Raji (cell line): ENCODE data around the gene MAMLD1.

Experiments
- POLR2A ChIP-seq: IDR thresholded peaks from 2 replicates; pipeline ENCODE4 v1.6.1; 2011; ENCODE audit warnings: low read depth, low read length, control low read depth; ENCODE audit not compliant: insufficient read depth

The MAMLD1 gene, protein sequence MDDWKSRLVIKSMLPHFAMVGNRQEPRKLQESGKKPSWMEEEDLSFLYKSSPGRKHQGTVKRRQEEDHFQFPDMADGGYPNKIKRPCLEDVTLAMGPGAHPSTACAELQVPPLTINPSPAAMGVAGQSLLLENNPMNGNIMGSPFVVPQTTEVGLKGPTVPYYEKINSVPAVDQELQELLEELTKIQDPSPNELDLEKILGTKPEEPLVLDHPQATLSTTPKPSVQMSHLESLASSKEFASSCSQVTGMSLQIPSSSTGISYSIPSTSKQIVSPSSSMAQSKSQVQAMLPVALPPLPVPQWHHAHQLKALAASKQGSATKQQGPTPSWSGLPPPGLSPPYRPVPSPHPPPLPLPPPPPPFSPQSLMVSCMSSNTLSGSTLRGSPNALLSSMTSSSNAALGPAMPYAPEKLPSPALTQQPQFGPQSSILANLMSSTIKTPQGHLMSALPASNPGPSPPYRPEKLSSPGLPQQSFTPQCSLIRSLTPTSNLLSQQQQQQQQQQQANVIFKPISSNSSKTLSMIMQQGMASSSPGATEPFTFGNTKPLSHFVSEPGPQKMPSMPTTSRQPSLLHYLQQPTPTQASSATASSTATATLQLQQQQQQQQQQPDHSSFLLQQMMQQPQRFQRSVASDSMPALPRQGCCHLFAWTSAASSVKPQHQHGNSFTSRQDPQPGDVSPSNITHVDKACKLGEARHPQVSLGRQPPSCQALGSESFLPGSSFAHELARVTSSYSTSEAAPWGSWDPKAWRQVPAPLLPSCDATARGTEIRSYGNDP

DNA sequence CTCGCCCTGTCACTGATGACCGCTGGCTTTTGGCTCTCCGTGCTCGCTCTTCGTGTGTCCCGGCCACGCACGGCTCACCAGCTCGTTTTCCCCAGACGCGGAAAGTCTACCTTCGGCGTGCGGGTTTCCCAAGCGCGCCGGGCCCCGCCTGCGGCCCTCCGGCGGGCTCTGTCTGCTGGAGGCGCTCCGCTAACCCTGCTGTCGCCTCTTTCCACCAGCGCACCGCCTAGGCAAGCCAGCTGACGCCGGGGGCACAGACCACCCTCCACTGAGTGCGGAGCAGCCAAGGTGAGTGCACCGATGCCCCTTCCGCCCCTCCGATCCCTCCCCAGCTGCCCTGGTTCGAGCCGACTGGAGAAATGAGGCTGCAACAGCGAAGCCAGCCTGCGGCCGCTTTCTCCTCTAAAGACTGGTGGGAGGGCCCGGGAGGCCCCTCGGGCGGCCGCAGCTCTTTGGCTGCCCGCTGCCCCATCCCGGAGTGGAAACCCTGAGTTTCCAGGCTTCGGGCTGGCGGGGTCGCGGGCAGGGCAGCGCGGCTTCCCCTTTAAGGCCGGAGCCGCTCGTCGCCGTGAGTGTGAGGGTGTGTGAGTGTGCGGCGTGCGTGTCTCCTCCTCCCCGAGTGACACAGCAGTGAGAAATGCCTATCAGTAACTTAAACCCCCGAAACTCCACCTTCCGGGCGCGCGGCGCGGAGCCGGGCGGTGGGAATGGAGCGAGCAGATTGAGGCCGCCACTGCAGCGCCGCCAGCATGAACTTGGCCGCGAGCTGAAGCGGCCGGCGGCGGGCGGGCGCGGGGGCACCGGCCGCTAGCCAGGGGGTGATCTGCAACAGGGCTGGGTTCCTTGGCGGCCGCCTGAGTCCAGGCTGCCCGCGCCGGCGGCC is at the start of gene MAMLD1:
Gene MAMLD1, plus strand, starts transcription at position 719 of the 883 bp plus-strand sequence. CDS start 82,200 bp downstream, outside the sequence.
- TF ChIP-seq POLR2A = no peak

DNA sequence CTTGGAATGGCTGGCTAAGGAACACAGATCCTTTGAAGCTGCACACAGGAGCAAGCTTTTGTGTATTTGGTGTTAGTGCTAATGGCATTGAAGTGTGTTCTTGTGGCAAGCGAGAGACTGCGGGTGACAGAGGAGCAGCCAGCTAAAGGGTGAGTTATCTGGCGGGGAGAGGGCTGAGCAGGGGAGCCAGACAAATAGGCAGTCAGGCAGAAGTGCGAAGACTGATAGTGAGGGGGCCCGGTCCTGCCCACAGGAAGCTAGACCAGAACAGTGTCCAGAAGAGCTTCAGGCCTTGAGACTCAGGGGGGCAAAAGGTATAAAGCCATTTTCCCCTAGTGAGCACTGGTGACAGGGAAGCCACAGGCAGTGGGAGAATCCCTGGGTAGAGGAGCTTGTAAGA is 49.6 kb upstream of the MAMLD1 start:
- no peak for TF ChIP-seq POLR2A

DNA sequence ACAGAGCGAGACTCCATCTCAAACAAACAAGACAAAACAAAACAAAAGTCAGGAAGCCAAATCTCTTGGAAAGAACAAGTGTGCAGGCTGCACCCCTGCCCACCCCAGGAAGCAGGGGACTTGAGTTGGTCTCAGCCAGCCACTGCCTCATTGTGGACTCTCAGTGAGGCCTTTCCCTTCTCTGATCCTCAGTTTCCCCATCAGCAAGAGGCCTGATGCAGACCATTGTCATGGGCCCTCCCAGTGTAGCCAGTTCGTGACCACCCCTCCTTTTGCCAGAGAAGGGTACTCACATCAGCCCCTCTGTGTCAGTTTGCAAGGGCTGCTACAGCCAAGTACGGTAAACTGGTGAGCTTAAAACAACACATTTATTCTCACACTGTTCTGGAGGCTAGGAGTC is 48.9 kb upstream of the MAMLD1 start:
- TF ChIP-seq POLR2A = no peak

DNA sequence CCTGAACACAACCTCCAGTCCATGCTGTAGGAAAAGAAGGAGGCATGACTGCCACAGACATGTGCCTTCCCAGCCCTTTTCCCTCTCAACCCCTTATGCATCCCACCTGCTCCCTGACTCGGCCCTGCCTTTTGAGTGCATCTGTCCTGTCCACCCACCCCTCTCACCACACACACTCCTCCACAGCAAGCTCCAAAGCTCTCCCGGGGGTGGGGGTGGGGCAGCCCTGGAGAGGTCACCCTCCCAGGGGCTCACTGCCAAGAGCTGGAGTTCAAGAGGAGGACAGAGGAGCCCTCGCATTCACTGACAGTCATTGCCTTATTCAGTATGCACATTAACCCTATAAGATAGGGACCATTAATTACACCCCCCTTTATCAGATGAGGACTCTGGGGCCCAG is 46.6 kb upstream of the MAMLD1 start:
- no peak for TF ChIP-seq POLR2A

DNA sequence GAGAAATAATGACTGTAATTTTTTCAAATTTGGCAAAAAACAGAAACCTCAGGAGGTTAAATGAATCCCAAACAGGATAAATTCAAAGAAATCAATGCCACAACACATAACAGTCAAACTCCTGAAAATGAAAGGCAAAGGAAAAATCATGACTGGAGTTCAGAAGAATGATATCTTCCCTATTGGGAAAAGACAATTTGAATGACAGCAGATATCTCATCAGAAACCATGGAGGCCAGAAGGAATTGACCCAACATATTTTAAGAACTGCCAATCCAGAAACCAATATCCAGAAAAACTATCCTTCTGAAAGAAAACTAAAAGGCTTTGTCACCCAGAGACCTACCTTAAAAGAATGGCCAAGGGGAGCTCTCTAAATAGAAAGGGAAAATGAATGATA is 40.1 kb upstream of the MAMLD1 start:
- TF ChIP-seq POLR2A = no peak

DNA sequence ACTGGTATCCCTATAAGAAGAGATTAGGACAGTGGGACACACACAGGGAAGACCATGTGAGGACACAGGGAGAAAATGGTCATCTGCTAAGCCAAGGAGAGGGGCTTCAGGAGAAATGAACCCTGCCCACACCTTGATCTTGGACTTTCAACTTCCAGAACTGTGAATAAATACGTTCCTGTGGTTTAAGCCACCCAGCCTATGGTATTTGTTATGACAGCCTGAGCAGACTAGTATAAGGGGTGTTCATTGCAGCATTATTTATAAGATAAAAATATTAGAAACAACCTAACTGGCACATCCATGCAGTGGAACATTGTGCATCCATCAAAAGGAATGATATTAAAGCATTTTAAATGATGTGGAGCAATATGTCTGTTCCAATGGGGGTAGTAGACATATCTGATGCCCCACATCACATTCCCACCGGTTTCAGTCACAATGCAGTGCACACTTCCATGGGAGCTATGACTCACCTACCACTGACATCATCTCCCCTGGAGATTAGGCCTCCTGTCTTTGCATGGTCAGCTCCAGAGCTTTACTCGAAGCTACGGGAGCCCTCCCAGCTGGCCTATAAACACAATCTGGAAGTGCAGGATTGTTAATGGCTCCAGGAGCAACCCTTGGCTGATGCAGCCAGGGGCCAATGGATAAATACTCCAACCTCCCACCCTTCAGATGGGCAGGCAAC is 38.9 kb upstream of the MAMLD1 start:
- no peak for TF ChIP-seq POLR2A

DNA sequence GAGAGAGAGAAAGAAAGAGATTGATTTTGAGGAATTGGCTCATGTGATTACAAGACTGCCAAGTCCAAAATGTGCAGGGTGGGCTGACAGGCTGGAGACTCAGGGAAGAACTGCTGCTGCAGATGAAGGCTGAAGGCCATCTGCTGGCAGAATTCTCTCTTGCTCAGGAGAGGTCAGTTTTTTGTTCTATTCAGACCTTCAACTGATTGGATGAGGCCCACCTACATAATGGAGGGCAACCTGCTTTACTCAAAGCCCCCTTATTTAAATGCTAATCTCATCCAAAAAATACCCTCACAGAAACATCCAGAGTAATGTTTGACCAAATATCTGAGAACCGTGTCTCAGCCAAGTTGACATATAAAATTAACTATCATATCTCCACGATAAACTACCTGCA is 38.2 kb upstream of the MAMLD1 start:
- no peak for TF ChIP-seq POLR2A

DNA sequence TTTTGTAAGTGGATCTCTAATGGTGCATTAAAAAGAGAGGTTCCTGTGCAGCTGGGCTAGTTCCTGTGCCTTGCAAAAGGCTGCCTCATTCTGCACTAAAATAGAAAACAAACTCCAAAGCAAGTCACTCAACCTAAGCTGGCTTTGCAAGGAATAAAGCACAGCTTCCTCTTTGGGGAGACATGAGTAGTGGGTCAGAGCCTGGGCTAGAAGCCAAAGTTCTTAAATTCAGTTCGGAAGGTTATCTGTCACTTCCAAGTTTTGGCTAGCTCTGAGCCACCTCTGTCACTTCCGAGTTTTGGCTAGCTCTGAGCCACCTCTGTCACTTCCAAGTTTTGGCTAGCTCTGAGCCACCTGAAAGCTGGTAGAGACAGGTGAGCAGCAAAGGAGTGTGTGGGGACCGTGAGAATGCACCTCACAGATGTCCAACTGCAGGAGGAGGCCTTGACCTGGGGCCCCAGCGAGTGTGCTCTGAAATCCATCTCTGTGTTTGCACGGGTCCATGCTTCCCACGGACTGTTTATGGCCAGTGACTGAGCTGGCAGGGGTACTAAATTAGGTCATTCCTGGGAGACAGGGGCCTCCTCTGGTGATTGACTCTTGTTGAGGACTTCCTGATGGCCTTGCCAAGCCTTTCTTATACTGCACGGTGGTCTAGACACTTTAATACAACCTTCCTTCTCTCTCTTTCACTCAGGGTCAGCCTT is 36.4 kb upstream of the MAMLD1 start:
- no peak for TF ChIP-seq POLR2A

DNA sequence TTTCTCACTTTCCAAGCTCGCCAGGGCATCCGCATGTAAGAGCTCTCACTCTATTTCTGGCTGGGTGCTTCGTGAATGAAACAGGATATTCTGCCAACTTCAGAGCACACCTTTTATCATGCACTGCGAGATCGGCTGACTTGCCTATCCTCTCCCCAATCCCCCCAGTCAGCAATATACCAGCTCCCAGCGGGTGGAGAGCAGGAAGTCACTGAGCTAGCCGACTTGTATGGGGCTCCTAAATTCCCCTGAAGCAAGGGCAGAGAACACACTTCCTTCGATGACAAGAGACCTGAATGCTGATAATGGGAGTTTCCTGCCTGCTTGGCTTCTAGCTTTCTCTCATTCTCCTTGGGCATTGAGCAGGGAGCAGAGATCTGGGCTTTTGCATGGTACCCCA is 33.8 kb upstream of the MAMLD1 start:
- TF ChIP-seq POLR2A = no peak

DNA sequence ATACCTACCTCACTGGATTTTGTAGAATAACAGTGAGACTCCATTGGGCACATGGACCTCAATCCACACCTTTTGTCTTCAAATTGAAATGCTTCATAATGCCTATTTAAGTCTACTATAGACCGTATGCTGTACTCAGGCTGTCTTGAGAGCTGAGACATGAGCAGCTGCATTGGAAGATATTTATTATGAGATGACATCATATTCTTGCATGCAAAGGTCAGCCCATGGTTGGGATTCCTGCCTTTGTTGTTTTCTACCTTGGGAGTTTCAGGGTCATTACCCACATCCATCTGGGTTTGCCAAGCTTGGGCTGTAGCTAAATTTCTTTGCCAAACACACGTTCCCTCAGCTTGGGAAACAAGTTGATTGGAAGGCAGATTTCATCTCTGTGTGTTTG is 33.2 kb upstream of the MAMLD1 start:
- TF ChIP-seq POLR2A = no peak

DNA sequence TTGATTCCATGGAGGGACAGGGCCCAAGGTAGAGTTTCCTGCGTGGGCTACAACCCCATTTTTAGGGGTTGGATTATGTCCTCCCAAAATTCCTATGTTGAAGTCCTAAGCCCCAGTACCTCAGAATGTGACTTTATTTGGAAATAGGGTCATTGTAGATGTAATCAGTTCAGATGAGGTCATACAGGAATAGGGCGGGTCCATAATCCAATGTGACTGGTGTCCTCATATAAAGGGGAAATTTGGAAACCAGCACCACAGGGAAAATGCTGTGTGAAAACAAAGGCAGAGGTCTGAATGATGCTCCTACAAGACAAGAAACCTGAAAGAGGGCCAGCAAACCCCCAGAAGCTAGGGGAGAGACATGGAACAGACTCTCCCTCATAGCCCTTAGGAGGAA is 31.1 kb upstream of the MAMLD1 start:
- TF ChIP-seq POLR2A = no peak

DNA sequence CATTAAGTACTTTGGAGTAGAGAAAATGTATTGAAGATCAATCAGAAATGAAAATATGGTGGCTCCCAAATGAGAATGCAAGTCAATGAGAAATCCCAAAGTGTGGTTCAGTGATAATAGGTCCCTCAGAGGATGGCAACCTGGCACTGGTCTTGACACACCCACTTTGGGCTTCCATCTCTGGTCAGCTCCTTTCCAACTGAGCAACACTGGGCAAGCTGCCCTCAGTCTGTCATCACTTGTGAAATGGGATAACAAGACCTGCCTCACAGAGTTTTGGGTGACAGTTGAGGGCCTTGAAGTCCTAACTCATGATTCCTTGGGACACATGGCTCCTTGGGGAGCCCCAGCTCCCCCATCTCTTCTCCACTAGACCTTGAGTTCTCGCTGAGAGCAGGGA is 29.0 kb upstream of the MAMLD1 start:
- no peak for TF ChIP-seq POLR2A

DNA sequence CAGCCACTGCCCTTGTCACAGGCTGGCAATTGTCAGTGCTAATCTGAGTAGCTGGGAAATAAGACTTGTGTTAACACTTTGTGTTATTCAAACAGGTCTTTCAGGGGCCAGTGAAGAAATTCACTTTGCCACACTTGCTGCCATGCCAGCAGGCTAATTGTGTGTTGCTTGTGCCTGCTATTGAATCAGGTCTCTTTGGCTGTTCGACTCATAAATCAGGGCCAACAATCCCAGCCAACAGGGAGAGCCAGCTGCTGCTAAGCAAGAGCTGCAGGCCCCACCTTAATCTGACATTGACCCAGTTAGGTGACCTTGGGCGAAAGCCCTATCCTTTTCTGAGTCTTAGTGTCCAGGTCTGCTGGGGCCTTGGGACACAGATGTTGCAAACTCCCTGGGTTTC is 28.1 kb upstream of the MAMLD1 start:
- TF ChIP-seq POLR2A = no peak

DNA sequence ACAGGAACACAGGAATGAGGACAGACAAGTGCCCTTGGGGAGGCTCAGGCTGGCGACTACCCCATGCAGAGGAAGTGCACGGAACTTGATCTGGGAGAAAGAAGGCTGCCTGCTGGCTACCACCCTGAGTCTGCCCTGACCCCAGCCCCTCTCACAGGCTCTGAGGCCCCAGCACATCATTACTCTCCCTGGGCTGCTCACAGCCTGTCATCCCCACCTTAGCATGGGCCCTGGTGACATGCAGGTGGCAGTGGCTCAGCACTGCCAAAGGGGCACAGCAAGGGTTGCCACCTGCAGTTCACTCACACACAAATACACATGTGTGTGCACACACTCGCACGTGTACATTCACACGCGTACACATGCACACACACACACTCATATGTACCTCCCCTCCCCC is 26.1 kb upstream of the MAMLD1 start:
- no peak for TF ChIP-seq POLR2A
